ENCODE results near the gene MIDN.

DNA sequence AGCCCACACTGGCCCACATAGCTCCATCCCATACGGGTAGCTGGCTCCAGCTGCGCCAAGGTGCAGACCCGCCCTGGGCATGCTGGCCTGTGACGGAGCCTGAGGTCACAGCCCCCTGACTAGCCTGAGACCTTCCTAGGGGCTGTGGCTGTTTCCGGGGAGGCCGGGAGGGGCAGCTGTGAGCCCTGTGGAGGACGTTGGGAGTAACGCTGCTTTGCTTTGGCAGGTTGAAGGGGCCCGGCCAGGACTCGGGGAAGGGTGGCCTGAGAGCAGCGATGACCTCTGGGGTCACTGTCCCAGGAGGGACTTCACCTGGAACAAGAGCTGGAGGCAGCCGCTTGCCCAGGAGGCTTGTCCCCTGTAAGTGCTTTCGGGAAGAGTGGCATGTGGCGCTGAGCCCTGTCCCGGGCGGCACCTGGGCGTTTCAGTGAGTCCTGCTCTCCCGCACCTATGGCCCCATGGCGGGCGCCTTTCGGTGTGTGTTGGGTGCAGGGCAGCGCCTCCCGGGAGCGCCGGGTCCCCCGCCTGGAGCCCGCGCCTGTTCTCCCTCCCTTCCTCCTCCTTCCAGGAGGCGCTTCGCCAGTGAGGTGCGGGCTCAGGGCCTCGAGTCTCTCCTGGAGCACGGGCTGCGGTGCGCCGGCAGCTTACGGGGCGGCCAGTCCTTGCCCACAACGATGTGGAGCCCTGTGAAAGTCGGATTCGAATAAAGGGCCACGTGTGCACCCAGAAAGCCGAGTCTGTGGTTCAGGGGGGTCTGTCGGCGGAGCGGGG lies 25.9 kb downstream of the MIDN start:
- TF ChIP-seq, protein P1, sequence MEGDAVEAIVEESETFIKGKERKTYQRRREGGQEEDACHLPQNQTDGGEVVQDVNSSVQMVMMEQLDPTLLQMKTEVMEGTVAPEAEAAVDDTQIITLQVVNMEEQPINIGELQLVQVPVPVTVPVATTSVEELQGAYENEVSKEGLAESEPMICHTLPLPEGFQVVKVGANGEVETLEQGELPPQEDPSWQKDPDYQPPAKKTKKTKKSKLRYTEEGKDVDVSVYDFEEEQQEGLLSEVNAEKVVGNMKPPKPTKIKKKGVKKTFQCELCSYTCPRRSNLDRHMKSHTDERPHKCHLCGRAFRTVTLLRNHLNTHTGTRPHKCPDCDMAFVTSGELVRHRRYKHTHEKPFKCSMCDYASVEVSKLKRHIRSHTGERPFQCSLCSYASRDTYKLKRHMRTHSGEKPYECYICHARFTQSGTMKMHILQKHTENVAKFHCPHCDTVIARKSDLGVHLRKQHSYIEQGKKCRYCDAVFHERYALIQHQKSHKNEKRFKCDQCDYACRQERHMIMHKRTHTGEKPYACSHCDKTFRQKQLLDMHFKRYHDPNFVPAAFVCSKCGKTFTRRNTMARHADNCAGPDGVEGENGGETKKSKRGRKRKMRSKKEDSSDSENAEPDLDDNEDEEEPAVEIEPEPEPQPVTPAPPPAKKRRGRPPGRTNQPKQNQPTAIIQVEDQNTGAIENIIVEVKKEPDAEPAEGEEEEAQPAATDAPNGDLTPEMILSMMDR (conservative IDR thresholded peaks at IDR 0.05 in 1 of 2, IDR thresholded peaks at IDR 0.05 in 1 of 2; ENCODE audit: extremely low read depth in 1 of 2, insufficient read depth in 1 of 2, low read depth in 1 of 2, low read length in 2 of 2) = no peak
- no peak for TF ChIP-seq EZH2 (IDR thresholded peaks at IDR 0.05; ENCODE audit: borderline replicate concordance, low read length)

Measured in mammary epithelial cell (primary cell).